AG10803 (cell line): Measurements from ENCODE around the gene PRUNE2.

Experiments
- DNase-seq: peaks from one replicate; pipeline ENCODE4 v3.0.0; 2010; ENCODE audit warnings: low read depth
- H3K4me3 ChIP-seq: 2 replicates; pipeline ENCODE4 v1.5.1; 2011; ENCODE audit warnings: mild to moderate bottlenecking, low read length, control low read depth
- TF ChIP-seq, protein P1 (sequence below): conservative IDR thresholded peaks from 2 replicates; pipeline ENCODE4 v1.5.1; 2011; ENCODE audit warnings: mild to moderate bottlenecking, low read length, control low read depth, inconsistent platforms

The PRUNE2 gene

DNA sequence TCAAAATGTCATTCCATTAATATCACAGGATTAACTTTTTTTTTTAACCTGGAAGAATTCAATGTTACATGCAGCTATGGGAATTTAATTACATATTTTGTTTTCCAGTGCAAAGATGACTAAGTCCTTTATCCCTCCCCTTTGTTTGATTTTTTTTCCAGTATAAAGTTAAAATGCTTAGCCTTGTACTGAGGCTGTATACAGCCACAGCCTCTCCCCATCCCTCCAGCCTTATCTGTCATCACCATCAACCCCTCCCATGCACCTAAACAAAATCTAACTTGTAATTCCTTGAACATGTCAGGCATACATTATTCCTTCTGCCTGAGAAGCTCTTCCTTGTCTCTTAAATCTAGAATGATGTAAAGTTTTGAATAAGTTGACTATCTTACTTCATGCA lies 121.0 kb downstream of the PRUNE2 start:
- TF ChIP-seq, protein P1, sequence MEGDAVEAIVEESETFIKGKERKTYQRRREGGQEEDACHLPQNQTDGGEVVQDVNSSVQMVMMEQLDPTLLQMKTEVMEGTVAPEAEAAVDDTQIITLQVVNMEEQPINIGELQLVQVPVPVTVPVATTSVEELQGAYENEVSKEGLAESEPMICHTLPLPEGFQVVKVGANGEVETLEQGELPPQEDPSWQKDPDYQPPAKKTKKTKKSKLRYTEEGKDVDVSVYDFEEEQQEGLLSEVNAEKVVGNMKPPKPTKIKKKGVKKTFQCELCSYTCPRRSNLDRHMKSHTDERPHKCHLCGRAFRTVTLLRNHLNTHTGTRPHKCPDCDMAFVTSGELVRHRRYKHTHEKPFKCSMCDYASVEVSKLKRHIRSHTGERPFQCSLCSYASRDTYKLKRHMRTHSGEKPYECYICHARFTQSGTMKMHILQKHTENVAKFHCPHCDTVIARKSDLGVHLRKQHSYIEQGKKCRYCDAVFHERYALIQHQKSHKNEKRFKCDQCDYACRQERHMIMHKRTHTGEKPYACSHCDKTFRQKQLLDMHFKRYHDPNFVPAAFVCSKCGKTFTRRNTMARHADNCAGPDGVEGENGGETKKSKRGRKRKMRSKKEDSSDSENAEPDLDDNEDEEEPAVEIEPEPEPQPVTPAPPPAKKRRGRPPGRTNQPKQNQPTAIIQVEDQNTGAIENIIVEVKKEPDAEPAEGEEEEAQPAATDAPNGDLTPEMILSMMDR: no peak
- DNase-seq: no peak
- H3K4me3 ChIP-seq: no peak overlapping the region

GRCh38 chr9:76772686-76773445 lies 133.0 kb downstream of the PRUNE2 start:
- TF ChIP-seq, protein P1: no peak
- no peak for DNase-seq
- H3K4me3 ChIP-seq: no peak overlapping the region

DNA sequence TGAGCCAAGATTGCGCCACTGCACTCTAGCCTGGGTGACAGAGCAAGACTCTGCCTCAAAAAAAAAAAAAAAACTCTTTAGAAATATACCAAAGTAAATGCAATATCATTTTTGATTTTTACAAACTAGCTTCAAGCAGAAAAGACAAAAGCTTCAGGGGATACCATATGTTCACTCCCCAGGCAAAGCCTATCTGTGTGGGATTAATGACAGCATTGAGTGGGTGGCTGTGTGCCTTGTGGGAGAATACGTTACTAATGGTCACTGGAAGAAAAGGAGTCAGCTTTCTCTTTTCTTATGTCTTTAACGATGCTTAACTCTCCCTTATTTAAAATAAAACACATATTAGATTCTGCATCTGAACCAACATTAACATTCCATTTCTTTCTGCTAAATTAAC lies 139.8 kb downstream of the PRUNE2 start:
- no peak for DNase-seq
- H3K4me3 ChIP-seq: no peak overlapping the region
- TF ChIP-seq, protein P1: no peak

DNA sequence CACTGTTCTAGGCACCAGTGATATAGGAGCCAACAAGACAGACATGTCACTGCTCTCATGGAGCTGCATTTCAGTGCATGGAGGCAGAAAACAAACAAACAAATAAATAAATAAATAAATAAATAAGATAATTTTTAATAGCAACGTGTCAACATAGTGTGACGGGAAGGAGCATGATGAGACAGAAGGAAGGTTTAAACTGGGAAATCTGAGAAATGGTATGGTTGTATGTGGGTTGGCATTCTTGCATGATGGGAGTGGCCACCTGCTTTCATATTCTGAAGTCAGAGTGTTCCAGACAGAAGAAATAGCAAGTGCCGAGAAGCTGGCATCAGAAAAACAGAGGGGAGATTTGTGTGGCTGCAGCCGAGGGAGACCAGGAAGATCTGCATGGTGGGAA lies 141.8 kb downstream of the PRUNE2 start, which contains the start of gene PCA3:
Gene PCA3, plus strand, starts transcription at position 301 of the 400 bp plus-strand sequence.
- H3K4me3 ChIP-seq: no peak within 1 kb of the TSS
- TF ChIP-seq, protein P1: no peak
- DNase-seq: no peak

GRCh38 chr9:76761448-76761847 lies 144.5 kb downstream of the PRUNE2 start:
- peak; percentile 3 for DNase-seq
- TF ChIP-seq, protein P1: peak; percentile 51
- no peak overlapping the region for H3K4me3 ChIP-seq

DNA sequence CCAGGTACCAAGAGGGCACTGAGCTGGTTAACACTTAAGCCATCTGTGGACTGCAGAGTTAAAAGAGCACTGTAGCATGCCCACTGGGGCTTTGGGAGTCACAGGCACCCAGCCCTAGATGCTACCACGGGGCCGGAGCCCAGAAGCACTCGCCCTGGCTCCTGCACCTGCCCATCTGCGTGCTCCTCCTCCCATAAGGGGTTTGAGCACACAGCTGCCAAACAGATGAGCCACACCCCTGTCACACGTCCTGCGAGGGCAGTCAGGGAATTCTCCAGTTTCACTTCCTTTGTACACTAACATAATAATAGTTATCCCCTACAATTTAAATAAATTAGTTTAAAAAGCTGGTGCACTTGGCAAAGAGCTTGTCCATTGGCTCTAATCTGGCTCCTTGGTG lies 146.2 kb downstream of the PRUNE2 start:
- DNase-seq: no peak
- no peak overlapping the region for H3K4me3 ChIP-seq
- TF ChIP-seq, protein P1: no peak

- TF ChIP-seq, protein P1: no peak
- no peak overlapping the region for H3K4me3 ChIP-seq
- no peak for DNase-seq
Measured at GRCh38 chr9:76758476-76758875, 147.4 kb downstream of the PRUNE2 start.
